Measurements from ENCODE around the gene ACAA1.
"Not testable (repeated sequence)": the region's sequence is repeated elsewhere in the genome, so short reads cannot be mapped to it uniquely, and the experiment has no call there.

Gene ACAA1

GRCh38 chr3:38137615-38138348, 855 bp upstream of the ACAA1 start:
- DNase-seq (ENCODE audit: low read depth) = no peak
- TF ChIP-seq CTCF (conservative IDR thresholded peaks at IDR 0.05; ENCODE audit: control insufficient read depth, insufficient read depth, low read depth, low read length) = no peak
- peak overlapping the region; percentile 80 for H3K4me3 ChIP-seq (ENCODE audit: control insufficient read depth, low read depth, low read length)

DNA sequence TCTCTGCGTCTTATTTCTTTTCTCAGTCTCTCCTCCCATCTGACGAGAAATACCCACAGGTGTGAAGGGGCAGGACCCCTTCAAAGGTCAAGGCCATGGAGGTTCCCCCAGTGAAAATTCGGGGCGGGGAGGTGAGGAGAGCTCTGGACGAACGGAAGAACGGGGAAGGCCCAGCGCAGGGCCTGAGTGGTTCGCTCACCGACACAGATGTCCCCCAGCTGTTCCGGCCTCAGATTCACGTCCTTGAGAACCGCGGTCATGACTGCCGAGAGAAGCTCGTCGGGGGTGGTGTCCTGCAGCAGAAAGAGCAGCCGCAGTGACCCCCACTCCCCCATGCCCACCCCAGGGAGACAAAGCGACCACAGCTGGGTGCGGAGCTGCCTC, 542 bp downstream of the ACAA1 start:
- no peak for TF ChIP-seq CTCF (conservative IDR thresholded peaks at IDR 0.05; ENCODE audit: control insufficient read depth, insufficient read depth, low read depth, low read length)
- H3K4me3 ChIP-seq (ENCODE audit: control insufficient read depth, low read depth, low read length) = peak overlapping the region; percentile 80
- DNase-seq (ENCODE audit: low read depth) = peak; percentile 38

DNA sequence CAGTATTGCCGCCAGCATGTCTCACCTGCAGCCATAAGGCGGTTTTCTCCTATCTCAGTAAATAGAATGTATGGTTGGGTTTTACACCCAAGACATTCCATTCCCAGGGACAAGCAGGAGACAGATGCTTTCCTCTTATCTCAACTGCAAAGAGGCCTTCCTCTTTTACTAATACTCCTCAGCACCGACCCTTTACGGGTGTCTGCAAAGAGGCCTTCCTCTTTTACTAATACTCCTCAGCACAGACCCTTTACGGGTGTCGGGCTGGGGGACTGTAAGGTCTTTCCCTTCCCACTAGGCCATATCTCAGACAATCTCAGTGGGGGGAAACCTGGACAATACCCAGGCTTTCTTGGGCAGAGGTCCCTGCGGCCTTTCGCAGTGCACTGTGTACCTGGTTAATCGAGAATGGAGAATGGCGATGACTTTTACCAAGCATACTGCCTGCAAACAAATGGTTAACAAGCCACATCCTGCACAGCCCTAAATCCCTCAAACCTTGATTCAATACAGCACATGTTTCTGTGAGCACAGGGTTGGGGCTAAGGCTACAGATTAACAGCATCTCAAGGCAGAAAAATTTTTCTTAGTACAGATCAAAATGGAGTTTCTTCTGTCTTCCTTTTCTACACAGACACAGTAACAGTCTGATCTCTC, 1.2 kb downstream of the ACAA1 start:
- H3K4me3 ChIP-seq (ENCODE audit: control insufficient read depth, low read depth, low read length) = peak overlapping the region; percentile 80
- DNase-seq (ENCODE audit: low read depth) = not testable (repeated sequence)

GRCh38 chr3:38134517-38135143, 2.3 kb downstream of the ACAA1 start:
- DNase-seq (ENCODE audit: low read depth); H3K4me3 ChIP-seq (ENCODE audit: control insufficient read depth, low read depth, low read length): not testable (repeated sequence)

DNA sequence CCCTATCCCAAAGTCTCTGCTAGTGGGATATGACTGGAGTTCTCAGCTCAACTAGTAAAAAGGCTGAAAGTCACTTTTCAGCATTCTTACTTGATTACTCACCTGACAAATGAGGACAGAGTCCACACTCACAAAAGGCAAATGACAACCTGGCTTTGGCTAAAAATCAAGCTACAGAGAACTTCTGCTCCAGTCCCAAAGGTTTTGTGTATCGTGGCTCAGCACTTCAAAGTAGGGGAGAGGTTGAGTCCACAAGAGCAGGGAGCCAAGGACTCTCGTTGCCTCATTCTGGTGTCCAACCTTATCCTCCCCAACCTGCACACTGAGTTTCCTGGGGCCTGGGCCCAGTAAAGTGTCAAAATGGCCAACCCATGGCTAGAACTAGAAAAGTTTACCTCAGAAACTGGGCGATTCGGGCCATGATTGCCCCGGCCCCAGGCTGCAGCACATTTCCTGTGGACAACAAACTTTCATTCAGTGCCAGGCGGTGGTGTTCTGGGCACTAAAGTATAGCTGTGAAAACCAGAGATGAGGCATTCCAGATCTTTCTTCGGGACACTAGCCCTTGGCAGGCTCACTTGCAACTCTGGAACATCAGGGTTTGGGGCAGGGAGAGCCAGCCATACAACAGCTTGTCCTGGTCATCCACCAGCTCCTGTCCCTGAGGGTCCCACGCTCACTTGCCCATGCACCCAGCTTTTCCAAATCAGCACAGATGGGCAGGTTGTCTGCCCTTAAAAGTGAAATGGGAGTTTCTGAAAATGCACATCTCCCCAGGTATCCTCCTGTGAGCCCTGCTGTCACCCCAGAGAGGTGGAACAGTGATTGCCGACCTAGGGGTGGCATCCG, 3.1 kb downstream of the ACAA1 start:
- no peak overlapping the region for H3K4me3 ChIP-seq (ENCODE audit: control insufficient read depth, low read depth, low read length)
- no peak for TF ChIP-seq CTCF (conservative IDR thresholded peaks at IDR 0.05; ENCODE audit: control insufficient read depth, insufficient read depth, low read depth, low read length)
- DNase-seq (ENCODE audit: low read depth) = no peak

DNA sequence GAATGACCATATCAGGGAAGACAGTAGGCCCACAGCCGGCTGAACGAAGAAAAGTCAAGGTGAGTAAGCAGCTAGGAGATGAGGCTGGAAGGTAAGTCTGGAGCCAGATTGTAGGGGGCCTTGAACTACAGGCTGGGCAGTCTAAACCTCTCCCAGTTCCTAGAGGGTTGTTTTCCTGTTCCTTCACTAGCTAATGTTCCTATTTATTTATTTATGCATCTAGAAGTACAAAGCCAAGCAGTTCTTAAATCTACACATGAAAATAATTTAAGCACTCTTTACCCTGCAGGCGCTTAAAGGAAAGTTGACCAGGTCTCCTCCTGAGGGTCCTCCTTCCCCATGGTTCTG, 3.7 kb downstream of the ACAA1 start:
- no peak overlapping the region for H3K4me3 ChIP-seq (ENCODE audit: control insufficient read depth, low read depth, low read length)
- DNase-seq (ENCODE audit: low read depth) = no peak

More for the DNA sequence above, 3.7 kb downstream of the ACAA1 start:
- no peak for TF ChIP-seq CTCF (conservative IDR thresholded peaks at IDR 0.05; ENCODE audit: control insufficient read depth, insufficient read depth, low read depth, low read length)
